Suprapubic skin (tissue), 4 donors: ENCODE results near the gene COL6A3.

Experiments
- CTCF ChIP-seq, 2 donors: fragments of 200-600 bp in 1 of 2; fragments of 450-650 bp in 1 of 2; sonication (generic) in 1 of 2; IDR thresholded peaks; one replicate each; pipeline ENCODE4 v1.5.1; 2016 to 2019; ENCODE audit warnings: antibody characterized with exemption in 2 of 2, mild to moderate bottlenecking in 1 of 2, moderate library complexity in 1 of 2
- EP300 ChIP-seq: sonication (generic); formaldehyde crosslinking; IDR thresholded peaks from one replicate; pipeline ENCODE4 v1.6.1; 2017; ENCODE audit warnings: antibody characterized with exemption
- POLR2A ChIP-seq, 2 donors: fragments of 450-650 bp; IDR thresholded peaks; one replicate each; pipeline ENCODE4 v1.6.1; 2017; ENCODE audit warnings: antibody characterized with exemption in 2 of 2, mild to moderate bottlenecking in 2 of 2, moderate library complexity in 2 of 2
- POLR2AphosphoS5 ChIP-seq, 3 donors: sonication (generic); formaldehyde crosslinking; IDR thresholded peaks; one replicate each; pipeline ENCODE4 v1.6.1; 2017; ENCODE audit warnings: antibody characterized with exemption in 3 of 3

GRCh38 chr2:237407700-237408099, 6.3 kb downstream of the COL6A3 start:
- TF ChIP-seq CTCF (IDR thresholded peaks at IDR 0.05) (no peak), POLR2A (IDR thresholded peaks at IDR 0.05) (no peak), POLR2AphosphoS5 (IDR thresholded peaks at IDR 0.05) (no peak), EP300 (no peak)
